GM23248 (cell line): ENCODE measurements around the gene EMC7.

Experiments
- EZH2 ChIP-seq: fragments of 200-600 bp; sonication (generic); IDR thresholded peaks from 2 replicates; pipeline ENCODE4 v1.6.1; 2018; ENCODE audit warnings: antibody characterized with exemption, mild to moderate bottlenecking; ENCODE audit not compliant: insufficient read depth, poor library complexity, severe bottlenecking
- EZH2phosphoT487 ChIP-seq: fragments of 200-600 bp; sonication (generic); IDR thresholded peaks from 2 replicates; pipeline ENCODE4 v1.6.1; 2018; ENCODE audit warnings: antibody characterized with exemption, moderate library complexity, mild to moderate bottlenecking, low read depth; ENCODE audit not compliant: insufficient read depth

DNA sequence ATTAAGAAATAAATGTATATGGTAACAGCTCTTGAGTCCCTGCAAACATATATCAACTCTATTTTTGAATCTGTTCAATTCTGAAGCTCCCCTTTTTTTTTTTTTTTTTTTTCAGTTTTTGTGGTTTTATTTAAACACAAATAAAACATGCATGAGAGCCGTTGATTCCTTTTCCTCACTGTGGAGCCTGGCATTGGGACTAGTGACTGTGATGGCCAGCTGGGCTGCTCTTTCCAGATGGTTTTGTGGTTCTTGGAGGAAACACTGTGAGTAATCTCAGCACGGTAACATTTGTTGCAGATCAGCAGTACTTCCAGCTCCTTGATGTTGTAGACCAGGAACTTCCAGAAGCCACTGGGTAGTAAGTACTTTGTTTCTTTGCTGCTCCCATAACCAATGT, 15.9 kb downstream of the EMC7 start:
- TF ChIP-seq EZH2phosphoT487 (no peak), EZH2 (no peak)
